Measurements from ENCODE around the gene CNPPD1.
A peak's percentile ranks its signal among the peaks of the same experiment; 100 is the strongest.
"Not testable (repeated sequence)": the region's sequence is repeated elsewhere in the genome, so short reads cannot be mapped to it uniquely, and the experiment has no call there.

The CNPPD1 gene

GRCh38 chr2:219207884-219208740, 31.4 kb upstream of the CNPPD1 start:
- DNase-seq, result no peak

GRCh38 chr2:219207134-219207883, 30.6 kb upstream of the CNPPD1 start:
- DNase-seq, result no peak

- peak; percentile 95 for DNase-seq
Observed at GRCh38 chr2:219206328-219207133, 29.8 kb upstream of the CNPPD1 start, which contains the start of gene ZFAND2B. ZFAND2B (plus strand) TSS chr2:219206782; CDS start chr2:219206988, 206 bp downstream.

- DNase-seq, result no peak
Observed at GRCh38 chr2:219205981-219206327, 29.2 kb upstream of the CNPPD1 start.

GRCh38 chr2:219205165-219205538, 28.4 kb upstream of the CNPPD1 start:
- DNase-seq, result no peak

GRCh38 chr2:219204425-219205164, 27.9 kb upstream of the CNPPD1 start:
- no peak for DNase-seq

- DNase-seq, result not testable (repeated sequence)
Observed at GRCh38 chr2:219201331-219201730, 24.6 kb upstream of the CNPPD1 start.

- DNase-seq, result not testable (repeated sequence)
Observed at GRCh38 chr2:219200502-219201326, 24.0 kb upstream of the CNPPD1 start.

GRCh38 chr2:219199470-219200211, 22.9 kb upstream of the CNPPD1 start:
- no peak for DNase-seq

- DNase-seq, result no peak
Observed at GRCh38 chr2:219198974-219199373, 22.2 kb upstream of the CNPPD1 start.

- DNase-seq, result no peak
Observed at GRCh38 chr2:219197388-219197787, 20.7 kb upstream of the CNPPD1 start.

- DNase-seq, result no peak
Observed at GRCh38 chr2:219186754-219187456, 10.2 kb upstream of the CNPPD1 start.

- DNase-seq, result no peak
Observed at GRCh38 chr2:219184121-219184520, 7.4 kb upstream of the CNPPD1 start.

GRCh38 chr2:219183151-219183772, 6.5 kb upstream of the CNPPD1 start:
- no peak for DNase-seq

- DNase-seq, result peak; percentile 51
Observed at GRCh38 chr2:219182331-219183150, 5.8 kb upstream of the CNPPD1 start.

- DNase-seq, result no peak
Observed at GRCh38 chr2:219181531-219181930, 4.8 kb upstream of the CNPPD1 start.

- DNase-seq, result no peak
Observed at GRCh38 chr2:219180961-219181360, 4.2 kb upstream of the CNPPD1 start.

GRCh38 chr2:219179601-219180465, 3.1 kb upstream of the CNPPD1 start:
- DNase-seq, result no peak

Data from inflammatory macrophage treated with lipopolysaccharide for 4 hours (primary cell).